GM12878 (cell line): Measurements from ENCODE around the gene RALGAPA2. TPM values are rescaled to one million over a fixed set of nuclear protein-coding genes. Genes with fewer than 3 reads are reported as not detected.

Experiments used
- ATAC-seq: fragments of 200-7000 bp; cut with Tn5 transposase; 3 replicates; pipeline ENCODE4 v1.9.1; 2020; ENCODE audit warnings: mild to moderate bottlenecking, moderate library complexity
- BruUV-seq: library from RNA; stranded (reverse); fragments of 400-500 nt; replicated peaks from 2 replicates; lab custom pipeline; 2021; lab: Mats Ljungman, UMichigan
- CTCF ChIA-PET: fragments of 300-600 bp; sonication (Branson Sonifier 250); formaldehyde crosslinking; extraction: SDS; loops from one replicate; lab custom pipeline; 2021; ENCODE audit warnings: inconsistent platforms; lab: Yijun Ruan, JAX
- POLR2A ChIA-PET: fragments of 350-600 bp; formaldehyde crosslinking; extraction: SDS; loops from one replicate; lab custom pipeline; 2021; ENCODE audit warnings: inconsistent platforms; lab: Charles Lee
- RAD21 ChIA-PET: fragments of 300-600 bp; sonication (Branson Sonifier 250); formaldehyde crosslinking; loops from one replicate; lab custom pipeline; 2023; ENCODE audit warnings: antibody characterized with exemption; ENCODE audit not compliant: unreplicated experiment; lab: Charles Lee
- SMC1A ChIA-PET: fragments of 300-600 bp; sonication (Branson Sonifier 250); formaldehyde crosslinking; loops from one replicate; lab custom pipeline; 2023; ENCODE audit not compliant: unreplicated experiment, uncharacterized antibody; lab: Charles Lee
- DNase-seq: peaks from one replicate; pipeline ENCODE4 v3.0.0-alpha.2; 2011; ENCODE audit warnings: low read depth, low spot score
- FAIRE-seq: peaks from 3 replicates; lab custom pipeline; 2011; peaks lifted over from hg19 to GRCh38; lab: Jason Lieb, UNC
- H2AFZ ChIP-seq: 2 replicates; pipeline ENCODE4 v1.6.0; 2011; ENCODE audit warnings: low read depth, low read length, control low read depth; ENCODE audit not compliant: control insufficient read depth
- H3K27ac ChIP-seq: 2 replicates; pipeline ENCODE4 v1.5.1; 2011; ENCODE audit warnings: control low read depth; ENCODE audit not compliant: control insufficient read depth, insufficient read depth
- H3K27me3 ChIP-seq, 2 experiments: replicated peaks in 1 of 2; 2 replicates each; pipeline versions ENCODE4 v1.6.0 to v1.6.1; 2011; ENCODE audit warnings: low read length in 1 of 2; ENCODE audit not compliant: control insufficient read depth in 2 of 2, insufficient read depth in 2 of 2
- H3K36me3 ChIP-seq, 2 experiments: 2 replicates each; pipeline ENCODE4 v1.5.1; 2011; ENCODE audit warnings: low read length in 1 of 2; ENCODE audit not compliant: control insufficient read depth in 2 of 2, insufficient read depth in 2 of 2
- H3K4me1 ChIP-seq: 2 replicates; pipeline ENCODE4 v1.6.1; 2011; ENCODE audit warnings: mild to moderate bottlenecking, low read length, moderate library complexity, mixed read lengths; ENCODE audit not compliant: control insufficient read depth, insufficient read depth
- H3K4me2 ChIP-seq: 2 replicates; pipeline ENCODE4 v1.6.0; 2011; ENCODE audit warnings: control low read depth; ENCODE audit not compliant: control insufficient read depth, insufficient read depth
- H3K4me3 ChIP-seq: fragments of 200-600 bp; sonication (generic); 2 replicates; pipeline ENCODE4 v1.5.1; 2016
- H3K79me2 ChIP-seq: 2 replicates; pipeline ENCODE4 v1.6.0; 2011; ENCODE audit warnings: low read length; ENCODE audit not compliant: control insufficient read depth, insufficient read depth
- H3K9ac ChIP-seq: 2 replicates; pipeline ENCODE4 v1.8.0; 2011; ENCODE audit warnings: low read length, control low read depth, mixed read lengths; ENCODE audit not compliant: control insufficient read depth, insufficient read depth
- H3K9me3 ChIP-seq: replicated peaks from 3 replicates; pipeline ENCODE4 v1.5.1; 2011; ENCODE audit warnings: mild to moderate bottlenecking, low read length; ENCODE audit not compliant: control insufficient read depth, insufficient read depth
- H4K20me1 ChIP-seq: 2 replicates; pipeline ENCODE4 v1.6.0; 2011; ENCODE audit not compliant: control insufficient read depth, insufficient read depth
- BCL11A ChIP-seq: IDR thresholded peaks from 2 replicates; pipeline ENCODE4 v1.6.1; 2011; ENCODE audit warnings: low read depth, low read length
- BMI1 ChIP-seq: fragments of 450-650 bp; IDR thresholded peaks from 2 replicates; pipeline ENCODE4 v1.6.1; 2016; ENCODE audit warnings: mild to moderate bottlenecking, moderate library complexity, borderline replicate concordance
- CBX3 ChIP-seq: fragments of 200-600 bp; sonication (generic); IDR thresholded peaks from 2 replicates; pipeline ENCODE4 v1.6.1; 2016; ENCODE audit warnings: low read depth, borderline replicate concordance
- EED ChIP-seq: sonication (generic); IDR thresholded peaks from 2 replicates; pipeline ENCODE4 v1.6.1; 2016; ENCODE audit warnings: antibody characterized with exemption, low read depth
- EP300 ChIP-seq, 2 experiments: fragments of 150-350 bp in 1 of 2; IDR thresholded peaks; 2 replicates each; pipeline ENCODE4 v1.6.1; 2011 to 2012; ENCODE audit warnings: low read depth in 2 of 2, low read length in 2 of 2, borderline replicate concordance in 1 of 2, improper control_type of control experiment in 1 of 2, inconsistent platforms in 1 of 2; ENCODE audit not compliant: control insufficient read depth in 1 of 2
- KLF5 ChIP-seq: fragments of 450-650 bp; IDR thresholded peaks from 2 replicates; pipeline ENCODE4 v1.6.1; 2014; ENCODE audit warnings: mild to moderate bottlenecking; ENCODE audit not compliant: partially characterized antibody
- LARP7 ChIP-seq: fragments of 450-650 bp; IDR thresholded peaks from 2 replicates; pipeline ENCODE4 v1.6.1; 2017; ENCODE audit warnings: mild to moderate bottlenecking
- MEF2A ChIP-seq: IDR thresholded peaks from 2 replicates; pipeline ENCODE4 v1.6.1; 2011; ENCODE audit warnings: low read depth, mild to moderate bottlenecking, low read length, moderate library complexity; ENCODE audit not compliant: insufficient read depth
- PML ChIP-seq: IDR thresholded peaks from 2 replicates; pipeline ENCODE4 v1.6.1; 2012; ENCODE audit warnings: low read length, inconsistent platforms
- RAD21 ChIP-seq: IDR thresholded peaks from 2 replicates; pipeline ENCODE4 v1.6.1; 2011; ENCODE audit warnings: mild to moderate bottlenecking, low read depth, low read length, moderate library complexity; ENCODE audit not compliant: insufficient read depth
- RCOR1 ChIP-seq: conservative IDR thresholded peaks from 2 replicates; pipeline ENCODE4 v1.6.1; 2012; ENCODE audit warnings: low read depth, low read length, improper control_type of control experiment
- WGBS: methylation state at CpG from one replicate; pipeline ENCODE4 v1.1.6; 2016; ENCODE audit warnings: low lambda C conversion rate; ENCODE audit not compliant: insufficient replicate concordance, insufficient coverage; ENCODE audit errors: missing lambda C conversion rate; 5-methylcytosine and 5-hydroxymethylcytosine counted together
- in situ Hi-C: fragments of 300-500 bp; cut with MboI; formaldehyde crosslinking; loops from 9 replicates; pipeline ENCODE4 v1.14.3; 2018; ENCODE audit warnings: mixed read lengths
- intact Hi-C: fragments of 100-400 bp; cut with micrococcal nuclease; formaldehyde crosslinking; loops from one replicate; pipeline ENCODE4 v1.14.2; 2022; ENCODE audit not compliant: unreplicated experiment
- polyA plus RNA-seq, 11 experiments: library from polyadenylated mRNA; depleted of rRNA in 4 of 11; unstranded in 6 of 11; stranded (reverse) in 5 of 11; fragments of >200 nt; fragmentation: Nextera tagmentation in 4 of 11; fragmentation: Illumina TruSeq in 1 of 11; extraction: Ambion mirVana in 4 of 11; extraction: Trizol in 1 of 11; gene quantifications; 1 replicate in 1 of 11; 2 replicates in 10 of 11; pipeline versions ENCODE4 v1.2.1 to v1.2.3, GENCODE V29; 2011 to 2016; ENCODE audit warnings: inconsistent platforms in 2 of 11, missing spikeins in 2 of 11, low read depth in 1 of 11
- total RNA-seq, 4 experiments: library from RNA; depleted of rRNA in 3 of 4; stranded (reverse); fragments of >200 nt in 3 of 4; fragmentation: Illumina TruSeq in 1 of 4; extraction: Trizol in 1 of 4; gene quantifications; 2 replicates each; pipeline versions ENCODE4 v1.2.1 to v1.2.3, GENCODE V29; 2013 to 2021
- TF ChIP-seq, protein P1 (sequence below): IDR thresholded peaks from 2 replicates; pipeline ENCODE4 v1.6.1; 2012; ENCODE audit warnings: low read depth, low read length, improper control_type of control experiment
- TF ChIP-seq, protein P2 (sequence below): fragments of 450-650 bp; formaldehyde crosslinking; IDR thresholded peaks from 2 replicates; pipeline ENCODE4 v1.5.0; 2022; ENCODE audit warnings: mild to moderate bottlenecking, missing genetic modification characterization
- TF ChIP-seq, protein P3 (sequence below): IDR thresholded peaks from 2 replicates; pipeline ENCODE4 v1.6.1; 2011; ENCODE audit warnings: low read depth, mild to moderate bottlenecking, low read length, moderate library complexity, borderline replicate concordance; ENCODE audit errors: extremely low read depth
- TF ChIP-seq, protein P4 (sequence below): fragments of 450-650 bp; formaldehyde crosslinking; IDR thresholded peaks from 2 replicates; pipeline ENCODE4 v1.4.0; 2020; ENCODE audit warnings: mild to moderate bottlenecking, moderate library complexity

Gene RALGAPA2
- total and polyA plus RNA-seq, 10 of the 15 experiments (the other 5 are each of a cell fraction or from before 2014, with no cell fraction given): 2.9 to 29.4 (median 19.6) TPM

DNA sequence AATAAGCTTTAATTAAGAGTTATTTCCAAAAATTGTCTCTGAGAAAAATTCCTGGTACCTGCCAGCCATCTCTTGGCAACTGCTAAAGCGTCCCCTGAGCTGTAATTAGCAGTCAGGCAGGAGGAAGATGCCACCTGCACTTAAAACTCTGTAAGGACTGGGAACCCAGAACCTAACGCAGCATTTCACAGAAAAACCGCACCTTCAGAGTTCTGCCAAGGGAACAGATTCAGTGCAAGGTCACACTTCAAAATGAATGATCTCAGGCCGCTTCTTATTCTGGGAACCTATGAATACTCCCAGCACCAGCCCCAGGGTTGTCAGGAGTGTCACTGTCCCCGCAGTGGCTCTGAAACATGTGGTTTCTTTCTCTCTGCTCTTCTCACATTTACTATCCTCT lies 307.8 kb downstream of the RALGAPA2 start (continued):
- TF ChIP-seq KLF5: no peak
- no peak for TF ChIP-seq BMI1
- no peak for TF ChIP-seq BCL11A
- TF ChIP-seq, protein P1, sequence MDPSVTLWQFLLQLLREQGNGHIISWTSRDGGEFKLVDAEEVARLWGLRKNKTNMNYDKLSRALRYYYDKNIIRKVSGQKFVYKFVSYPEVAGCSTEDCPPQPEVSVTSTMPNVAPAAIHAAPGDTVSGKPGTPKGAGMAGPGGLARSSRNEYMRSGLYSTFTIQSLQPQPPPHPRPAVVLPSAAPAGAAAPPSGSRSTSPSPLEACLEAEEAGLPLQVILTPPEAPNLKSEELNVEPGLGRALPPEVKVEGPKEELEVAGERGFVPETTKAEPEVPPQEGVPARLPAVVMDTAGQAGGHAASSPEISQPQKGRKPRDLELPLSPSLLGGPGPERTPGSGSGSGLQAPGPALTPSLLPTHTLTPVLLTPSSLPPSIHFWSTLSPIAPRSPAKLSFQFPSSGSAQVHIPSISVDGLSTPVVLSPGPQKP: no peak
- TF ChIP-seq, protein P2, sequence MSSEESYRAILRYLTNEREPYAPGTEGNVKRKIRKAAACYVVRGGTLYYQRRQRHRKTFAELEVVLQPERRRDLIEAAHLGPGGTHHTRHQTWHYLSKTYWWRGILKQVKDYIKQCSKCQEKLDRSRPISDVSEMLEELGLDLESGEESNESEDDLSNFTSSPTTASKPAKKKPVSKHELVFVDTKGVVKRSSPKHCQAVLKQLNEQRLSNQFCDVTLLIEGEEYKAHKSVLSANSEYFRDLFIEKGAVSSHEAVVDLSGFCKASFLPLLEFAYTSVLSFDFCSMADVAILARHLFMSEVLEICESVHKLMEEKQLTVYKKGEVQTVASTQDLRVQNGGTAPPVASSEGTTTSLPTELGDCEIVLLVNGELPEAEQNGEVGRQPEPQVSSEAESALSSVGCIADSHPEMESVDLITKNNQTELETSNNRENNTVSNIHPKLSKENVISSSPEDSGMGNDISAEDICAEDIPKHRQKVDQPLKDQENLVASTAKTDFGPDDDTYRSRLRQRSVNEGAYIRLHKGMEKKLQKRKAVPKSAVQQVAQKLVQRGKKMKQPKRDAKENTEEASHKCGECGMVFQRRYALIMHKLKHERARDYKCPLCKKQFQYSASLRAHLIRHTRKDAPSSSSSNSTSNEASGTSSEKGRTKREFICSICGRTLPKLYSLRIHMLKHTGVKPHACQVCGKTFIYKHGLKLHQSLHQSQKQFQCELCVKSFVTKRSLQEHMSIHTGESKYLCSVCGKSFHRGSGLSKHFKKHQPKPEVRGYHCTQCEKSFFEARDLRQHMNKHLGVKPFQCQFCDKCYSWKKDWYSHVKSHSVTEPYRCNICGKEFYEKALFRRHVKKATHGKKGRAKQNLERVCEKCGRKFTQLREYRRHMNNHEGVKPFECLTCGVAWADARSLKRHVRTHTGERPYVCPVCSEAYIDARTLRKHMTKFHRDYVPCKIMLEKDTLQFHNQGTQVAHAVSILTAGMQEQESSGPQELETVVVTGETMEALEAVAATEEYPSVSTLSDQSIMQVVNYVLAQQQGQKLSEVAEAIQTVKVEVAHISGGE (CRISPR knock-in tag): no peak
- TF ChIP-seq RCOR1: no peak
- TF ChIP-seq EED: no peak

DNA sequence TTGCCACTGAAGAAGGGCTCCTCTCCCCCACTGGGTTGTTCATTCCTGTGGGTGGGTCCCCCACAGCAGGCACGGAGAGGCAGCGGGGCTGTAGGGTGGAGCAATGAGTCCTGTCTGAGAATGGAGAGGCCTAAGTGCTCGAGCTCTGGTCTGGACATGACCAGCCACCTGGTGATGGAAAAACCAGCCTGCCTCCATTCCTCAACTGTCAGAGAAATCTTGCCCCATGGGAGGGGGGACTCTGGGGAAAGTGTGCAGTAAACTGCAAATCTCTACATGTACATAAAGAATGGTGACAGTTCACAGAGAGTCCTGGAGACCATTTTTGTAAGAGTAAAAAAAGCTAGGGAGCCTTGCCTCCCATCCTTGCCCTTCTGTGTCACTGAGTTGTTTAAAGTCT lies 310.5 kb downstream of the RALGAPA2 start:
- H3K4me3 ChIP-seq: no peak overlapping the region
- DNase-seq: no peak
- H3K9ac ChIP-seq: no peak overlapping the region
- ChIA-PET SMC1A (no interaction called here), CTCF (no interaction called here), POLR2A (no interaction called here), RAD21 (no interaction called here)
- H4K20me1 ChIP-seq: no peaks in the 10 kb centered on the region
- H2AFZ ChIP-seq: no peak overlapping the region
- in situ Hi-C loops (no loop called here), intact Hi-C loops (no loop called here)
- no peaks in the 10 kb centered on the region; a peak in 1 of 4 replicates for H3K27me3 ChIP-seq
- no peaks in the 10 kb centered on the region for H3K4me1 ChIP-seq
- no peaks in the 10 kb centered on the region for H3K36me3 ChIP-seq
- FAIRE-seq: no peak
- no peak overlapping the region for H3K27ac ChIP-seq
- no peaks in the 10 kb centered on the region for H3K9me3 ChIP-seq
- 42% methylated on average over 3 of the region's 3 CpGs for WGBS
- no TSS peak for BruUV-seq
- H3K4me2 ChIP-seq: no peak overlapping the region
- no peaks in the 10 kb centered on the region for H3K79me2 ChIP-seq
- no peak for ATAC-seq
- no peak for TF ChIP-seq PML
- no peak for TF ChIP-seq LARP7
- no peak for TF ChIP-seq CBX3
- no peak for TF ChIP-seq RAD21
- TF ChIP-seq, protein P3, sequence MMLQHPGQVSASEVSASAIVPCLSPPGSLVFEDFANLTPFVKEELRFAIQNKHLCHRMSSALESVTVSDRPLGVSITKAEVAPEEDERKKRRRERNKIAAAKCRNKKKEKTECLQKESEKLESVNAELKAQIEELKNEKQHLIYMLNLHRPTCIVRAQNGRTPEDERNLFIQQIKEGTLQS: no peak
- TF ChIP-seq MEF2A: no peak
- TF ChIP-seq EP300 (IDR thresholded peaks at IDR 0.05; ENCODE audit: borderline replicate concordance in 1 of 2, control insufficient read depth in 1 of 2, low read depth in 2 of 2, low read length in 2 of 2): no peak
- TF ChIP-seq, protein P4, sequence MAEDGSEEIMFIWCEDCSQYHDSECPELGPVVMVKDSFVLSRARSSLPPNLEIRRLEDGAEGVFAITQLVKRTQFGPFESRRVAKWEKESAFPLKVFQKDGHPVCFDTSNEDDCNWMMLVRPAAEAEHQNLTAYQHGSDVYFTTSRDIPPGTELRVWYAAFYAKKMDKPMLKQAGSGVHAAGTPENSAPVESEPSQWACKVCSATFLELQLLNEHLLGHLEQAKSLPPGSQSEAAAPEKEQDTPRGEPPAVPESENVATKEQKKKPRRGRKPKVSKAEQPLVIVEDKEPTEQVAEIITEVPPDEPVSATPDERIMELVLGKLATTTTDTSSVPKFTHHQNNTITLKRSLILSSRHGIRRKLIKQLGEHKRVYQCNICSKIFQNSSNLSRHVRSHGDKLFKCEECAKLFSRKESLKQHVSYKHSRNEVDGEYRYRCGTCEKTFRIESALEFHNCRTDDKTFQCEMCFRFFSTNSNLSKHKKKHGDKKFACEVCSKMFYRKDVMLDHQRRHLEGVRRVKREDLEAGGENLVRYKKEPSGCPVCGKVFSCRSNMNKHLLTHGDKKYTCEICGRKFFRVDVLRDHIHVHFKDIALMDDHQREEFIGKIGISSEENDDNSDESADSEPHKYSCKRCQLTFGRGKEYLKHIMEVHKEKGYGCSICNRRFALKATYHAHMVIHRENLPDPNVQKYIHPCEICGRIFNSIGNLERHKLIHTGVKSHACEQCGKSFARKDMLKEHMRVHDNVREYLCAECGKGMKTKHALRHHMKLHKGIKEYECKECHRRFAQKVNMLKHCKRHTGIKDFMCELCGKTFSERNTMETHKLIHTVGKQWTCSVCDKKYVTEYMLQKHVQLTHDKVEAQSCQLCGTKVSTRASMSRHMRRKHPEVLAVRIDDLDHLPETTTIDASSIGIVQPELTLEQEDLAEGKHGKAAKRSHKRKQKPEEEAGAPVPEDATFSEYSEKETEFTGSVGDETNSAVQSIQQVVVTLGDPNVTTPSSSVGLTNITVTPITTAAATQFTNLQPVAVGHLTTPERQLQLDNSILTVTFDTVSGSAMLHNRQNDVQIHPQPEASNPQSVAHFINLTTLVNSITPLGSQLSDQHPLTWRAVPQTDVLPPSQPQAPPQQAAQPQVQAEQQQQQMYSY (CRISPR knock-in tag): no peak
